GM19023 (cell line): ENCODE data around the gene BBS1.

Experiments
- ATAC-seq: cut with Tn5 transposase; IDR thresholded peaks from one replicate; pipeline ENCODE4 v1.9.1; 2021; ENCODE audit warnings: mild to moderate bottlenecking, moderate library complexity; ENCODE audit not compliant: unreplicated experiment

The BBS1 gene

DNA sequence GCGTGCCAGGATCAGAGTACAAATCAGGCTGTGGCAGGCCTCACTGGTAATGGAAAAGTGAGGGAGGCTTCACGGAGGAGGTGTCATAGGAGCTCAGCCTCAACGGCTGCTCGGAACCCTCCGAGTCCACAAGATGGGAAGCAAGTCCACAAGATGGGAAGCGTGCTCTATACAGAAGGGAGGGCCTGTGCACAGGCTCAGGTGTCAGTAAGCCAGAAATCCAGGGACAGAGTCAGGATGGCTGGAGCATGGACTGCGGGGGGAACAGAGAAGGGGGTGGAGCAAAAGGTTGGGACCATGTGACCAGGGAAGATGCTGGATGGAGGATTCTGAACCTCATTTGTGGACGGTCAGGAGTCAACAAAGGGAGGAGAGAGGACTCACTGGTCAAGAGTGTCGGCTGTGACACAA lies 33.6 kb upstream of the BBS1 start:
- no peak for ATAC-seq

DNA sequence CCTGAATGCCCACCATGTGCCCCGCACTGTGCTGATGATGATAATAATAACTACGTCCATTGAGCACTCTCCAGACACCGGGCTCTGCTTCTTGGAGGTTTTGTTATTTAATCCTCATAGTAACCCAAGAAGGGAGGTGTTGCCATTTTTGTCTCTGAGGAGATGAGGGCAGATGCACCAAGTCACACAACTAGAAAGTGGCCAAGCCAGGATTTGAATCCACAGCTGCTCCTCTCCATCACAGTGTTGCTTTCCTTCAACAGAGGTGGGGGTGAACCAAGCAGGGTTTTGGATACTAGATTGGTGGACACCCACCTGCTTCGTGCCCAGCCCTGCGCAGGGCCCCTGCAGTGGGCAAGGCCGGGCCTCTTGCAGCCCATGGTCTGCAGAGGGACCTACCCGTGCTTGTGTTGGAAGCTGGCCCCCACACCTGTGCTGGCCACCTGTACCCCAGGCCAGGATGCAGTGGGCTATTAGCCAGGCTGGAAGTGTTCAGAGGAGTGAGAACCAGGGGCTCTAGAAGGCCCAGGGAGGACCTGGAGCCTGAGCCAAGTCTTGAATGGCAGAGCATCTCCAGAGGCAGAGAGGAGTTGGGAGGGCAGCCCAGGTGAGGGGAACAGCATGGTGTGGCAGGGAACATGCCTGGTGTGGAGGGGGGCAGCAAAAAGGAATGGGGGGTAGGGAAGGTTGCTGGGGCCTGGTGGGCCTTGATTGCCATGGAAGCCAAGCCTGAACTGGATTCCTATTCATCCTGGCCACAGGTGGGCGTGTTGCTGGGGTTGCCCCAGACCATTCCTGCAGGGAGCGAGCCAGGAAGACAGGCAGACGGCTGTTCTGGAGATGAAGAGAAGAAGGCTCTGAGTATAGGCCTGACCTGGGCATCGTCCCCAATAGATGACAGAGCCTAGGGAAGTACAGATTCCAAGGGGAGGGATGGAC lies 32.9 kb upstream of the BBS1 start:
- no peak for ATAC-seq

DNA sequence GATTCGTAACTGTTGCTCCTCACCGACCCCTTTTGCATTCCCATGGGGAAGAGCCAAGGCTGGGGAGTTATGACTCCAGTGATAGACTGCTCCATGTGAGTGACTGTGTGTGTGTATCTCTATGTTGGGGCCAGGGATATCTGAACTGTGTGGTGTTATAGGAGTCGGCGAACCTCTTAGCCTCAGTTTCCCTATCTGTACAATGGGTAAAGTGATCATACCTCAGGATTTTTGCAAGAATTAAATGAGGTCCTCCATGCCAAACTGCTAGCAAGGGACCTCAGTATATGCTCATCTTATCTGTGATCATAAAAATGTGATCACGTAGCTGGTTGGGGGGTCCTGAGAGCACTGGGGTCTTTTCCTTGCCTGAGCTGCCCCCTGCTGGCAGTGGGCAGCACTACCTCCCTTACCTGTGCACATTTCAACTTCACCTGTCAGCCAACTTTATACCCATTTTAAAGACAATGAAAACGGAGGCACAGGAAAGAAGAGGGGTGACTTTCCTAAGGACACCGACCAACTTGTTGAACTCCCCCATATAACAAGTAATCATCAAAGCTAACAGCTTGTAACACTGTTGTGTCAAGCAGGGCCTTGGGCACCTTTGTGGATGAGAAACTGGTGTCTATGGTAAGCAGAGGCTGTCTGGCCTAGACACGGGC lies 31.6 kb upstream of the BBS1 start:
- no peak for ATAC-seq

DNA sequence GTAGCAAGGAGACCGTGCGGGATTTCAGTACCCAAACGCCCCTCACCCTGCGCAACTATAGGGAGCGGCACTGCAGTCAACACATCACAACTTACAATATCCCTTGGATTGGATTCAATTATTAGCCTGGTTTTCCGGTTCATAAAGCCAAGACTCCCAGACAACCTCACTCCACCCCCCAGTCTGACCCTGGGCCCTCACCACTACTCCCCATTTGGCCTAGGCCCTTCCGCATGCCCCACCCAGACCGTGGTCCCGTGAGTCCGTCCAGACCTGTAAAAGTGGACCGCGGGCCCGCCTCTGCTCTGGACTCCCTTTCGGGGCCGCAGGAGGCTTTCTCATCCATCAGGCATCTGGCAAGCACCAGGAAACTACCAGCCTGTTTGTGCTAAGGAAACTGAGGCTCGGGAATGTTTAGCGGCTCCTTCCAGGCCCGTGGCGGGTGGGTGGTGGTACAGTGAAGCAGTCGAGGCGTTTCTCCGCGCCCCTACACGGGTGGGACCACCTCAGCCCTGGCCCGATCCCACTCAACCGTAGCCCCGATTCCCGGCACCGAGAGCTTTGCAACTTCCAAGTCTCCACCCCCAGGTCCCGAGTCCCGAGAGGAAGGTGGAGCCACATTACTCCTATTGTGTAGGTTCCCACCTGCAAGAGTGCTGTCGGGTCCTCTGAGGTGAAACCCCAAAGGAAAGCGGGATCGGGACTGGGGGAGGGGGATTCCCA lies 30.9 kb upstream of the BBS1 start:
- ATAC-seq = peak; percentile 18

DNA sequence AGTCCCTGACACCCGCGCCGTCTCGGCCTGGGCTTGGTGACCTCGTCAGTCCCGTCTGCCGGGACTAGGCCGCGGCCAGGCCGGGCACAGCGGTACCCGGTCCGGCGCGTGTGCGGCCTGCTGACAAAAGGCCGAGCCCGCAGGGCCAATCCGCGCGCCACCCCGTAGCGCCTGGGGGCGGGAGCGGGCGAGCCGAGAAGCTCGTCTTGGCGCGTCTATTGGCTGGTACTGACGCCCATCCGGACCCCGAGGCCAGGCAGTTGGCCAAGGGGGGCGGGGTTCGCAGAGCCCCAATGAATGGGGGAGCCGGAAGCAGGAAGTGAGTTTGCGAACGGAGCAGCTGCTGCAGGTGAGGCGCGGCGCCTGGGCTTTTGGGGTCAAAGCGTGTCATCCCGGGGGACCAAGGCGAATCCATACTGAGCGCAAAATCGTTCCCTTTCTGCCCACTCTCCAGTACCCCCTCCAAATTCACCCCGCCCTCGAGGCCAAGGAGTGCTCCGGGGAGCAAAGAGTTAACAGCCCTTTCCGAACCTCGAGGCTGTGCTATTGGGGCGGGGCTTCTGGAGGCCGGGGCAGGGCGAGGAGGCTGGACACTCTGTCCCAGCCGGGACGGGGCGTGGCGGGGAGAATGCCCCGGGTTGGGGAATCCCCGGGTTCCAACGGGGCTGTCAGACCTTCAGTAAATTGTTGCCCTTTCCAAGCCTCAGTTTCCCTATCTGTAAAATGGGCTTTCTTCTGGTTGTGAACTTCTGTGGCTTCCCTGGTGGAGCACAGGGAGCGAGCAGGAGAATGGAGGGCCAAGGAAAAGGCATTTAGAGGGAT lies 30.1 kb upstream of the BBS1 start, which contains the start of gene DPP3:
DPP3 (plus strand) TSS at position 318 of the 822 bp plus-strand sequence. CDS start 1,767 bp downstream, outside the sequence.
- peak; percentile 92 for ATAC-seq

DNA sequence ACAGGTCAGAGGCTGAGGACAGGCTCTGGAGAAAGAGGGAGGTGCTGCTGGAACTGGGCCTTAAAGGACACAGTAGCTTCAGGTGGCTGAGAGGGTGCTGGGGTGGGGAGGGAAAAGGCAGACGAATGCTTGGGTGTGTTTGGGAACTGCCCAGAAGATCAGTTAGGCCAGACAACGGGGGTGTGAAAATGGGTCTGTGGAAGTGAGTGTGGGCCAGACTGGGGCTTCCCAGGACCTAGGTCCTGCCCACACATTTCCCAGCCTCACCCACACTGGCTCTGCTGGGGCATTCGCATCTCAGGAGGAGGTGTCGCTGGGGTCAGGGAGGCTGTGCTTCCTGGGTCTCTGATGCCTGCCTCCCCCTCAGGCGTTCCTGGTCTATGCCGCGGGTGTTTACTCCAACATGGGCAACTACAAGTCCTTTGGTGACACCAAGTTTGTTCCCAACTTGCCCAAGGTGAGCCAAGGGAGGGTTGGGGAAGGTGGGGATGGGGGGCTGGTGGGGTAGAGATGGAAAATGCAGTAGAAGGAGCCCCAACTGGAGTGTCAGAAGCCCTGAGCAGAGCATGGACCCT lies 25.5 kb upstream of the BBS1 start:
- ATAC-seq = no peak

DNA sequence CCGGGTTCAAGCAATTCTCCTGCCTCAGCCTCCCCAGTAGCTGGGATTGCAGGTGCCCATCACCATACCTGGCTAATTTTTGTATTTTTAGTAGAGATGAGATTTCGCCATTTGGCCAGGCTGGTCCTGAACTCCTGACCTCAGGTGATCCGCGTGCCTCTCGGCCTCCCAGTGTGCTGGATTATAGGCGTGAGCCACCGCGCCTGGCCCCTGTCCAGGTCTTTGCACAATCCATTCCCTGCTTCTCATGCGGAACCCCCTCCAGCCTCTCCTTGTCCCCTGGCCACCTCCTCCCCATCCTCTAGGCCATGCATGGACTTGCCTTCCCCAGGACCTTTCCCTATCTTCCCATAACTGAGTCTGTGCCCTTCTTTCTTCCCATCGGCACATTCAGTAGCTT lies 21.5 kb upstream of the BBS1 start:
- no peak for ATAC-seq

DNA sequence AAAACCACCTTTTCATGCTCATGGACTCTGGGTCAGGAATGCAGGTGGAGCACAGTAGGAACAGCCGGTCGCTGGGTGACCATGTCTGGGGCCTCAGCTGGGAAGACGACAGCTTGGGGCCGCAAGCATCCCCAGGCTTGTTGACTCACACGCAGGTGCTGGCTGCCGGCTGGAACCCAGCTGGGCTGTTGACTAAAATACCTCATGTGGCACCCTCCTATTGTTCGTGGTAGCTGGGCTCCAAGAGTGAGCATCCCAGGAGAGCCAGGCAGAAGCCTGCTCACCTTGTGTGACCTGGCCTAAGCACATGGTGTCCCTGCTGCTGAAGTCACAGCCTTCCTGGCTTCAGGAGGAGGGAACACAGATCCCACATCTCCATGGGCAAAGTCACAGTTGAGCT lies 20.8 kb upstream of the BBS1 start:
- no peak for ATAC-seq

DNA sequence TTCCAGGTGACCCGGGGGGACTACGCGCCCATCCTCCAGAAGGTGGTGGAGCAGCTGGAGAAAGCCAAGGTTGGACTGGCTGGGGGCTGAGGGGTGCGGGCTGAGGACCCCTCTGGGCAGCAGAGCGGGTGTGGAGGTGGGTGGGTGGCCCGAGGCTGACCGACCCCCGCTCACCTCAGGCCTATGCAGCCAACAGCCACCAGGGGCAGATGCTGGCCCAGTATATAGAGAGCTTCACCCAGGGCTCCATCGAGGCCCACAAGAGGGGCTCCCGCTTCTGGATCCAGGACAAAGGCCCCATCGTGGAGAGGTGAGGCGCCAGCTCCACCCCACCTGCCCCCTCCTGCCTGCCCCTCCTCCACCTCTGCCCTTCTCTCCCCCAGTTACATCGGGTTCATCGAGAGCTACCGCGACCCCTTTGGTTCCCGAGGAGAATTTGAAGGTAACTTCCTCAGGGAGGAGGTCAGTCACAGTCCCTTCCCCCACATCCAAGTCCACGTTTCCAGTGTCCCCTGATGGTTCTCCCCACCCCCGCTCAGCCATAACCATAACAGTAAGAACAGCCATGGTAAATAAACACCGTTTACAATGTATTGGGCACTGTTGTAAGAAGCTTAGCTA lies 19.0 kb upstream of the BBS1 start:
- ATAC-seq = no peak

DNA sequence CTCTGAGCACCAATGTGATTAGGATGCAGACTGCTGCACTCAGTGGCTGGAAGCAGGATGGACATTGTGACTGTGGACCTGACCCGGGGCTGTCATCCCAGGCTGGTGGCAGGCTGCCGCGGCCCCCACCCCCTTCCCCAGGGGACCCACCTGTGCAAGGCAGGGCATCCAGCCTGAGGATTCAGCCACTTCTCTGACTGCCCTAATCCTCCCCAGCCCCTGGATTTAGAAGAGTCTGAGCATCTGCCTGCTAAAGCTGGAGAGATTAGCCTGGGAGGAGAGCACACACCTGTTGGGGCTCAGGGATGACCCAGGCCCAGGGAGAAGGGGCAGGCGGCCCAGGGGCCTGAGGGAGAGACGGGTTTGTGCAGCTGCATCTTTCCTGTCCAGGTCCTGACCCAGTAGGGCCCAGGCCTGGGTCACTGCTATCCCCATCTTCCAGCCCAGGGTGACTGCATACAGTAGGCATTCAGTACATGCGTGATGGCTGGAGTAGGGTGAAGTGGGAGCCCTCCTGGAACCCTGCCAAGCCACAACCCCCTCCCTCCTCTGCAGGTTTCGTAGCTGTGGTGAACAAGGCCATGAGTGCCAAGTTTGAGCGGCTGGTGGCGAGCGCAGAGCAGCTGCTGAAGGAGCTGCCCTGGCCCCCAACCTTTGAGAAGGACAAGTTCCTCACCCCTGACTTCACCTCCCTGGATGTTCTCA lies 18.1 kb upstream of the BBS1 start:
- ATAC-seq = no peak

DNA sequence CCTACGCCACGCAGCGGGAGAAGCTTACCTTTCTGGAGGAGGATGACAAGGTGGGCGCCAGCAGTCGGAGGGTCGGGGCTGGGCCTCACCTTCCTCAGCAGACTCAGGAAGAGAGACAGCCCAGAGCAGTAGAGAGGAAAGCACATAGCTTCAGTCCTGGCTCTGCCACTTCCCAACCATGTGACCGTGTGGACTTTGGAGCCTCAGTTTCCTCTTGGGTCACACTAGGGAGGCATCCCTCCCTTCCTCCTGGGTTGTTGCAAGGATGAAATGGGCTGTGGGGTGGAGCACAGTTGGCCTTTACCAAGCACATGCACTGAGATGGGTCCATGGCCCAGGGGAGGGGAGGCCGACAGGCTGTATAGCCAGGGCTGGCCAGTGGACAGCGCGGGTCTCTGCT lies 17.3 kb upstream of the BBS1 start:
- no peak for ATAC-seq

DNA sequence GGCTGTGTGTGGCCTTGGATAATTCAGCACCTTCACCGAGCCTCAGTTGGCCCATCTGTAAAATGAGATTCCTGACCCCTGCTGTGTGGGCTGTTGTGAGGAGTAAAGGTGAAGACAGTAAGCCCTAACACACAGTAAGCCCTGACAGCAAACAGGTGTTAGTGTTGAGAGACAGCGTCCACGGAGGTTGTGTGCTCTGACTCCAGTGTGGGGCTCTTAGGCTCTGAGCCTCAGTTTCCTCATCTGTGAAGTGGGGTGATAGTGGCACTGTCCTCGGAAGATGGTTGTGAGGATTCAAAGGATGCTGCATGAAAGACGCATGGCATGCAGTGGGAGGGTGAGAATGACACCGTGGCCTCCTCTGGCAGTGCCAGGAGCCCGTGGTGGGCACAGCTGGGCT lies 16.0 kb upstream of the BBS1 start:
- ATAC-seq = no peak

DNA sequence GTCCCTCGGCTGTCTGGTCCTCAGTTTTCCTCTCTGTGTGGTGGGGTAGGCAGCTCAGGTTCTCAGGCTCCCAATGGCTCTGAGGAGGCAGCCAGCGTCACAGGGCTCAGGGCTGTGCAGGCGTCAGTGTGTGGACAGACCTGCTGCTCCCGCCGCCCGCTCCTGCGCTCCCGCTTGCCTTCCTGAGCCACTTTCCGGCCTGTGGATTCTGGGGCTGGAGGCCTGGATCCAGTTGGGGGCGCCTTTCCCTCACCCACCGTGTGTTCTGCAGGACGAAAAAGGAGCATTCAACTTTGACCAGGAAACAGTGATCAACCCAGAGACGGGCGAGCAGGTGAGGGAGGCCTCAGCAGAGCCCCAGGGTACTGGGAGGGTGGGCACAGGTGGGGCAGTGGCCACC lies 15.5 kb upstream of the BBS1 start:
- no peak for ATAC-seq

DNA sequence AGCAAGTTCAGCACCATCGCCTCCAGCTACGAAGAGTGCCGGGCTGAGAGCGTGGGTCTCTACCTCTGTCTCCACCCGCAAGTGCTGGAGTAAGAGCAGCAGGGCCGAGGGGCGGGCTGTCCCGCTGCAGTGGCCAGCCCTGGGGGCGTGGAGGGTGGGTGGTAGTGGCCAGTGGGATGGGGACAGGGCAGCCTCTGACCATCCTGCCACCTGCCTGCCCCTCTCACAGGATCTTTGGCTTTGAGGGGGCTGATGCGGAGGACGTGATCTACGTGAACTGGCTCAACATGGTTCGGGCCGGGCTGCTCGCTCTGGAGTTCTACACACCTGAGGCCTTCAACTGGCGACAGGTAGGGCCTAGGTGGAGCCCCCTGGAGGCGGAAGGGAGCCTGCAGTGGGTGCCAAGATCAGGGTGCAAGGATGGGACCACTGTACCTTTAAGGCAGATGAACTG lies 15.0 kb upstream of the BBS1 start:
- ATAC-seq = no peak

DNA sequence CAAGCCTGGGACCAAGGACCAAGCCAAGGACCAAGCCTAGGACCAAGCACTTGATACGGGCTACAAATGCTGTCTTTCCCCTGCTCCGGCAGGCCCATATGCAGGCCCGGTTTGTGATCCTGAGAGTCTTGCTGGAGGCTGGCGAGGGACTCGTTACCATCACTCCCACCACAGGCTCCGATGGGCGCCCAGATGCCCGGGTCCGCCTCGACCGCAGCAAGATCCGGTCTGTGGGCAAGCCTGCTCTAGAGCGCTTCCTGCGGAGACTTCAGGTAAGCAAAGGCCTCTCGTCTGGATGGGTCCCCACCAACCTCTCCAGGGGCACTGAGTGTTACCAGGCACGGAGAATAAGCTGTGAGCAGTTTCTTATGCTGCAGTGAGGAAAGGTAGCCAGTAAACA lies 13.2 kb upstream of the BBS1 start:
- no peak for ATAC-seq

DNA sequence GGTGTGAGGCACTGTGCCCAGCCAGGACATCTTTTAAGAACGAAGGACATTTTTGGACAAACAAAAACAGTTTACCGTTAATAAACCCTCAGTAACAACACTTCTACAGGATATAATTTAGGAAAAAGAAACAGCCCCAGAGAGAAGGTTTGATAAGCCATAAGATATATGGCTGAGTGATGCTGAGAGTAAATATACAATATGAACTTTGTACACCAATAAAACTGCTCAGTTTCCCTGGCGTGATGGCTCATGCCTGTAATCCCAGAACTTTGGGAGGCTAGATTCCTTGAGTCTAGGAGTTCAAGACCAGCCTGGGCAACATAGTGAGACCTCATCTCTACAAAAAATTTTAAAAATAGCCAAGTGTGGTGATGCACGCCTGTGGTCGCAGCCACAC lies 11.9 kb upstream of the BBS1 start:
- ATAC-seq = no peak

DNA sequence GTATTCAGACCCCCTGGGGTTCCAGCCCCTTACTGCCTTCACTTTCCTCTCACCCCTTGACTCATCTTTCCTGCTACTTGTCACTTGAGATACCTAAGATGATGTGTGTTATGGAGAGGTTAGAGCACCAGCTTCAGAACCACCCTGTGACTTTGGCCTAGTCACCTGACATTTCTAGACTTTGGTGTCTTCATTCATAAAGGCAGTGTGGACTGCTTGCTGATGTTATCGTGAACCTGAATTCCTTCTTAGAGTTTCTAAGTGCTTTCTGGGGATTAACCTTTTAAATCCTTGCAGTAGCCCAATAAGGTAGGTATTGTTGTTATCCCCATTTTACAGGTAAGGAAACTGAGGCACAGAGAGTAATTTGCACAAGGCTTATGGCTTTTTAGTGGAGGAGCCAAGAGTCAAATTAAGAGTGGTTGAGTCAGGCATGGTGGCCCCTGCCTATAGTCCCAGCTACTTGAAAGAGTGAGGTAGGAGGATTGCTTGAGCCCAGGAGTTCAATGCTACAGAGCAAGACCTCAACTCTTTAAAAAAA lies 5.1 kb upstream of the BBS1 start:
- ATAC-seq = no peak

DNA sequence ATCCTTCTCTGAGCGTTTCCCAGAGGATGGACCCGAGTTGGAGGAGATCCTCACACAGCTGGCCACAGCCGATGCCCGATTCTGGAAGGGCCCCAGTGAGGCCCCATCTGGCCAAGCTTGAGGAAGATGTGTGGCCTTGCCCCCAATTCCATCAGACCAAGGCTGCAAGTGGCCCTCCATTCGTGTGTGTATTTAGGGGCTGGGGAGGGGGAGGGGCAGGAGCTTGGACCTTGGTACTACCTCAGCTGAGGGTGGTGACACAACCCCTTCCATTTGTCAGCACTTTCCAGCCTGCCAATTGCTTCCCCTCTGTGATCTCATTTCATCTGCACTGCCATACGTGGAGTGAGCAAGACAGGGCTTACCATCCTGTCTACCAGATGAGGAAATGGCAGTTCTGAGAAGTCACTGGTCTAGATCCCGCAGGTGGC lies 1.3 kb upstream of the BBS1 start:
- no peak for ATAC-seq

DNA sequence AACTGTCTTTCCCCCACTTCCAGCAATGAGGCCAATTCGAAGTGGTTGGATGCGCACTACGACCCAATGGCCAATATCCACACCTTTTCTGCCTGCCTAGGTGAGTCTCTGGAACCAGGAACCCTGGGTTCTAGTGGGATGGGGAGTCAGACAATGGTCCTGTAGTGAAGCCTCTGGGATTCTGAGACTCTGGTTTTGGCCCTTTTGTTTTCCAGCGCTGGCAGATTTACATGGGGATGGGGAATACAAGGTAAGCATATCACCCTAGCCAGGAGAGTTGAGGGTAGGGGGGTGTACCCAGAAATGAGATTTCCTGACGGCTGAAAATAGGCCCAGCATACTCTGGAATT lies 530 bp downstream of the BBS1 start:
- no peak for ATAC-seq
